HL-60 (cell line): ENCODE data around the gene R3HCC1L.

Experiments
- DNase-seq, 2 experiments: peaks; one replicate each; pipeline ENCODE4 v3.0.0-alpha.2; 2010 to 2020; ENCODE audit warnings: low read depth in 1 of 2, low spot score in 1 of 2
- H3K27ac ChIP-seq: fragments of 250-450 bp; sonication (Bioruptor Pico); replicated peaks from 2 replicates; pipeline ENCODE4 v1.5.1; 2020; ENCODE audit warnings: mild to moderate bottlenecking, moderate library complexity
- H3K27me3 ChIP-seq: fragments of 250-450 bp; sonication (Bioruptor Pico); 2 replicates; pipeline ENCODE4 v1.5.1; 2021; ENCODE audit warnings: mild to moderate bottlenecking, moderate library complexity; ENCODE audit not compliant: insufficient read depth, poor library complexity, severe bottlenecking
- H3K4me3 ChIP-seq: replicated peaks from 2 replicates; pipeline ENCODE4 v1.5.1; 2011; ENCODE audit warnings: mild to moderate bottlenecking, control low read depth, low read length; ENCODE audit not compliant: insufficient read depth
- CTCF ChIP-seq: IDR thresholded peaks from one replicate; pipeline ENCODE4 v1.5.1; 2011; ENCODE audit warnings: low read length, control low read depth, inconsistent platforms; ENCODE audit not compliant: insufficient read depth
- GABPA ChIP-seq: IDR thresholded peaks from 2 replicates; pipeline ENCODE4 v1.6.1; 2012; ENCODE audit warnings: low read depth
- POLR2AphosphoS5 ChIP-seq: IDR thresholded peaks from 2 replicates; pipeline ENCODE4 v1.6.1; 2012; ENCODE audit warnings: low read depth
- REST ChIP-seq: IDR thresholded peaks from 2 replicates; pipeline ENCODE4 v1.6.1; 2012; ENCODE audit warnings: low read depth; ENCODE audit not compliant: insufficient replicate concordance
- SPI1 ChIP-seq: IDR thresholded peaks from 2 replicates; pipeline ENCODE4 v1.6.1; 2012; ENCODE audit warnings: low read depth, mild to moderate bottlenecking, borderline replicate concordance

Gene R3HCC1L

GRCh38 chr10:98292971-98293370, 158.5 kb downstream of the R3HCC1L start:
- Histone ChIP-seq H3K27ac (no peak overlapping the region), H3K27me3 (peaks cover 10% of the 10 kb centered on the region), H3K4me3 (no peak overlapping the region)
- no peak for DNase-seq
- TF ChIP-seq POLR2AphosphoS5 (no peak), GABPA (no peak), CTCF (no peak), SPI1 (no peak), REST (no peak)

GRCh38 chr10:98293550-98294269, 159.3 kb downstream of the R3HCC1L start:
- DNase-seq: no peak

More at GRCh38 chr10:98293550-98294269, 159.3 kb downstream of the R3HCC1L start:
- Histone ChIP-seq H3K4me3 (no peak overlapping the region), H3K27ac (no peak overlapping the region), H3K27me3 (peaks cover 10% of the 10 kb centered on the region)
- TF ChIP-seq POLR2AphosphoS5 (no peak), REST (no peak), GABPA (no peak), CTCF (no peak), SPI1 (no peak)
